Kidney epithelial cell (primary cell): ENCODE data around the gene ZNF831. TPM values are rescaled to one million over a fixed set of nuclear protein-coding genes. Genes with fewer than 3 reads are reported as not detected.

Experiments used
- DNase-seq: peaks from one replicate; pipeline ENCODE4 v3.0.0-alpha.2; 2010; ENCODE audit warnings: low read depth
- H3K27me3 ChIP-seq: 2 replicates; pipeline ENCODE4 v1.6.0; 2011; ENCODE audit warnings: low read length; ENCODE audit not compliant: control insufficient read depth, insufficient read depth
- H3K36me3 ChIP-seq: 2 replicates; pipeline ENCODE4 v1.5.1; 2011; ENCODE audit warnings: low read length; ENCODE audit not compliant: control insufficient read depth, insufficient read depth
- H3K4me3 ChIP-seq: 2 replicates; pipeline ENCODE4 v1.5.1; 2011; ENCODE audit warnings: low read depth, mild to moderate bottlenecking, control low read depth, low read length
- total RNA-seq: library from RNA; depleted of rRNA; stranded (reverse); fragments of >200 nt; gene quantifications from 2 replicates; pipeline ENCODE4 v1.2.3, GENCODE V29; 2015
- TF ChIP-seq, protein P1 (sequence below): IDR thresholded peaks from 2 replicates; pipeline ENCODE4 v1.5.1; 2011; ENCODE audit warnings: mild to moderate bottlenecking, moderate library complexity, low read length, control low read depth, inconsistent platforms; ENCODE audit not compliant: insufficient read depth, poor library complexity, severe bottlenecking

ZNF831 gene
- total RNA-seq, 1 donor from 2014 or later: not detected

DNA sequence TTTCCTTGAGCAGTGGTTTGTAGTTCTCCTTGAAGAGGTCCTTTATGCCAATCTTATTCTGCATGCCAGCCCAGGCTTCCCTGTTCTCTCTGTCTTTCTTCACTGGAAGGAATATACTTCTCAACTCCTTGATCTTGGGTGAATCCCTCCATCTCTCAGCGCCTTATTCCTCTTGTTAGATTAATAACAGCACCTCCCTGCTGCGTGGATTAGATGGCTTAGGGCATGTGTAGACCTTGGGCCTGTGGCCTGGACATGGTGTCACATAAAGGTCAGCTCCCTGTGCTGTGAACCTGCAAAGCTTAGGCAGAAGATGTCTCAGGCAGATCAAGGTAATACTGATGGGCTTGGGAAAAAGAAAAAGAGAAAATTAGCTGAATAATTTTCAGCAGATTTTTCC, 18.3 kb downstream of the ZNF831 start:
- TF ChIP-seq, protein P1, sequence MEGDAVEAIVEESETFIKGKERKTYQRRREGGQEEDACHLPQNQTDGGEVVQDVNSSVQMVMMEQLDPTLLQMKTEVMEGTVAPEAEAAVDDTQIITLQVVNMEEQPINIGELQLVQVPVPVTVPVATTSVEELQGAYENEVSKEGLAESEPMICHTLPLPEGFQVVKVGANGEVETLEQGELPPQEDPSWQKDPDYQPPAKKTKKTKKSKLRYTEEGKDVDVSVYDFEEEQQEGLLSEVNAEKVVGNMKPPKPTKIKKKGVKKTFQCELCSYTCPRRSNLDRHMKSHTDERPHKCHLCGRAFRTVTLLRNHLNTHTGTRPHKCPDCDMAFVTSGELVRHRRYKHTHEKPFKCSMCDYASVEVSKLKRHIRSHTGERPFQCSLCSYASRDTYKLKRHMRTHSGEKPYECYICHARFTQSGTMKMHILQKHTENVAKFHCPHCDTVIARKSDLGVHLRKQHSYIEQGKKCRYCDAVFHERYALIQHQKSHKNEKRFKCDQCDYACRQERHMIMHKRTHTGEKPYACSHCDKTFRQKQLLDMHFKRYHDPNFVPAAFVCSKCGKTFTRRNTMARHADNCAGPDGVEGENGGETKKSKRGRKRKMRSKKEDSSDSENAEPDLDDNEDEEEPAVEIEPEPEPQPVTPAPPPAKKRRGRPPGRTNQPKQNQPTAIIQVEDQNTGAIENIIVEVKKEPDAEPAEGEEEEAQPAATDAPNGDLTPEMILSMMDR: no peak
- no peak for DNase-seq
- no peaks in the 10 kb centered on the region for H3K27me3 ChIP-seq
- no peak overlapping the region for H3K4me3 ChIP-seq
- no peaks in the 10 kb centered on the region for H3K36me3 ChIP-seq

GRCh38 chr20:59182401-59183044, 18.9 kb downstream of the ZNF831 start:
- Histone ChIP-seq H3K36me3 (no peaks in the 10 kb centered on the region), H3K4me3 (no peak overlapping the region), H3K27me3 (no peaks in the 10 kb centered on the region)
- TF ChIP-seq, protein P1: no peak
- DNase-seq: no peak

GRCh38 chr20:59183751-59184150, 20.1 kb downstream of the ZNF831 start:
- DNase-seq: no peak
- TF ChIP-seq, protein P1: no peak
- no peaks in the 10 kb centered on the region for H3K27me3 ChIP-seq
- no peak overlapping the region for H3K4me3 ChIP-seq
- no peaks in the 10 kb centered on the region for H3K36me3 ChIP-seq

DNA sequence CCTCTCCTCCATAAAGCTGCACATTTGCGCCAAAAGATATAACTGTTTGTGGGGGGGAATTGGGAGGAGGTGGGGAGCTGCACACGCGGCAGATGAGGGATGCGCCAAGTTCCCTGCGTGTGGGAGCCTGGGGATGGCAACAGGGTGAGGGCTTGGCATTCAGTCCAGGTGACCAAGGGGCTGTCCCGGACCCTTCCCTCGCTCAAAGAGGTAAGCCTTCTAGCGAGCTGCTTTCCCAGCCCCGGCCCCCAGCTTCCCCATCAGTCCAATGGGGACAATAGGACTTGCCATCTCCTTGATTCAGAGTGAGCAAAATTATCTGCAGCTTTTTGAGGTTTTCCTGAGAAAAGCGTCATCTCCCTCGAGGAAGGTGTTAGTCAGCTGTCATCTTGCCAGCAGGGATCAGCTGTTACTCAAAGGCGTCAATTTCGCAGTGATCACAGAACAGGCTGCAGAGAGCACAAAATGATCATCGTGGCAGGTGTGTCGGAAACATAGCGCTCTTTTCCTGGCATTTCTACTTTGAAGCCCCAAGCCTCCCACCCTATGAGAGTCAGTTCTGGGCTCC, 21.3 kb downstream of the ZNF831 start:
- TF ChIP-seq, protein P1: no peak
- H3K27me3 ChIP-seq: no peaks in the 10 kb centered on the region
- no peak overlapping the region for H3K4me3 ChIP-seq

DNA sequence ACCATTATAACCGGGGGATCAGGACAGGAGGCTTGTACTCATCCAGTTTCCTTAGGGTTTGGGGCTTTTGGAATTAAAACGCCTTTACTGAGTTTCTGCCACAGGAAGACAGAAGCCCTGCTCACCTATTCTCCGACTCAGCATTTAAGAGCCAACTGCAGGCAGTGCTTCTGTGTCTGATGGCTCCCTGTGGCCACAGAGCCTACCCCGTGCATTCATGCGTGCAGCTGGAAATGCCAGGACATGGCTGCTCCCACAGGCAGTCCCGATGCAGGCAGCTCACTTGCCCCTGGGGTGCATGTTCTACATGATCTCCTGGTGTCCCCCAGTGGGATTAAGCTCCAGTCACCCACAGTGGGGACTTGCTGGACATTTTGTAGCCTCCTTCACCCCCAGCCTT, 22.2 kb downstream of the ZNF831 start:
- no peaks in the 10 kb centered on the region for H3K27me3 ChIP-seq
- H3K4me3 ChIP-seq: no peak overlapping the region
- no peaks in the 10 kb centered on the region for H3K36me3 ChIP-seq
- TF ChIP-seq, protein P1: no peak
- no peak for DNase-seq

More for the DNA sequence above, 21.3 kb downstream of the ZNF831 start:
- H3K36me3 ChIP-seq: no peaks in the 10 kb centered on the region
- no peak for DNase-seq

GRCh38 chr20:59190466-59190865, 26.8 kb downstream of the ZNF831 start:
- TF ChIP-seq, protein P1: no peak
- H3K4me3 ChIP-seq: no peak overlapping the region
- H3K36me3 ChIP-seq: no peaks in the 10 kb centered on the region
- H3K27me3 ChIP-seq: no peaks in the 10 kb centered on the region
- DNase-seq: no peak
